ENCODE measurements around the gene RNF224. TPM values are rescaled to one million over a fixed set of nuclear protein-coding genes. Genes with fewer than 3 reads are reported as not detected.

The RNF224 gene
- polyA plus RNA-seq, 4 donors, result 0.41 to 15.5 (median 7.7) TPM

DNA sequence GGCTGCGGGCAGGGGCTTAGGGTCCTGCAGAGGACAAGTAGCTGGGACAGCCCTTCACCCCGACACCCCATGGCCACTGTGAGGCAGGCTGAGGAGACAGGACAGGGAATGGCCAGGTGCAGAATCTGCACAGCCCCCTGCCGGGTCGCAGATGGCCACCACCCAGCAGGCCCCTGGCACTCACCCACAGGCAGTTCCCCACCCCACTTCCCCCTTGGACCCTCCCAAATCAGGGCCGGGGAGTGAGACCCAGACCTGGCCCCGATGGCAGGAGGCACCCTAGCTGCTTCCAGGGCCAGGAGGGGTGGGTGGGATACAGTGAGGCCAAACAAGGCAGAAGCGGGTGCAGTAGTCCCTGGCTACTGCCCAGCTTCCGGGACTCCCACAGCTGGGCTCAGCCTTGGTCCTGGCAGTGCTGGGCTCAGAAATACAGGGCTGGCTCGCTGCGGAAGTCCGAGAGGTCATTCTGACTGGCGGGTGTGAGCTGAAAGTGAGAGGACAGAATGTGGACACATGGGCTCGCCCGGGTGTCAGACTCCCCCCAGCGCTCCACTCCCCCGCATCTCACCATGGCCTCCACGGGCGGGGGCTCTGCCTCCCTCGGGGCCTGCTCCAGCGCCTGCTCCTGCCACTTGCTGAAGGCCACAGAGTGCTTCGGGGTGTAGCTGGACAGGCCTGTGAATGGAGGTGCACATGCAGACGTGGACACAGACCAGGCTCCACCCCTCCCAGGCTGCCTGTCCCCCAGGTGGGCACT is 35.4 kb upstream of the RNF224 start:
- DNase-seq (ENCODE audit: low read depth in 4 of 4, low spot score in 3 of 4), result no peak

DNA sequence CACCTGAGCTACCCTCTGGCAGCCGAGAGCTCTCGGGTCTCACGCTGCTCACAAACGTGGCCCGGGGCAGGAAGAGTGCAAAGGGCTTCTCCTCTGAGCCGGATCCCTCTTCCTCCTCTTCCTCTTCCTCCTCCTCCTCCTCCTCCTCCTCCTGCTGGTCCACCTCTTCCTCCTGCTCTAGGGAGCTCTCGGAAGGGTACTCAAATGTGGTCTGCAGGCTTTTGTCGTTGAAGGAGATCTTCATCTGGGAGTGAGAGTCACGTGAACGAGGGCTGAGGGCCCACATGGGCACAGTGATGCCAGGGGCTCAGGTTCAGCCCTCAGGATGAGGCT is 34.9 kb upstream of the RNF224 start:
- no peak for DNase-seq (ENCODE audit: low read depth in 4 of 4, low spot score in 3 of 4)

DNA sequence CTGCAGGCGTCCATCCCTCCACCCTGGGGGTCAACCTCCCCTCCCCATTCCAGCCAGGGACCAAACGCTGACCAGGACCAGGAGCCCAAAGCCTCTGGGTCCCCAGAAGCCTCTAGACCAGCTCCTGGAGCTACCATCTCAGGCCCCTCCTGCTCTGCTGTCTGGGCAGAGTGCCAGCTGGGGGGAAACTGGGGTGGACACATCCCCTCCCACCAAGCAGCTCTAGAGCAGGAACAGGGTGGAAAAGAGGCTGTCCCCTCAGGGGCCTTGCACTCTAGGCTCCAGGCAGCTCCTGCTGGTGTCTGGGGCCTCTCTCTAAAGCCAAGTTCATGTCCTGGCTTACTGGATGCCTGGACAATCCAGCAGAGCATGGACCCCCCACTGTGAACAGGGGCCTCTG is 34.4 kb upstream of the RNF224 start:
- no peak for DNase-seq (ENCODE audit: low read depth in 4 of 4, low spot score in 3 of 4)

DNA sequence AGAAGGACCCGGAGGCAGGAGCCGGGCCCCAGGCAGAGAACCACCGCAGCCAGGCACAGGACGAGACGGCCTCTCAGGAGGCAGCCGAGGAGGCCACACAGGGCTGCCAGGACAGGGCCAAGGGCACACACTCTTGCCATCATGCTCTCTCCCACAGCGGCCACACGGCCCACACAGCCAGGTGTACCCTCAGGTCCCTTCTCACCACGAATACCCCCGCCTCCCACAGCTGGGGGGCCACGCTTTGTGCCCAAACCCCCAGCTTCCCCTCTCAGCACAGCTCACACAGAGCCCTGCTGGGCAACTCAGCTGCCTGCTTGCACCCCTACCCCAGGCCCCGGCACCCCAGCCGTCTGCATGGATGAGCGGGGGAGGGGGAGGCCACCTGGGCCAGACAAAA is 33.5 kb upstream of the RNF224 start:
- DNase-seq (ENCODE audit: low read depth in 4 of 4, low spot score in 3 of 4), result no peak

DNA sequence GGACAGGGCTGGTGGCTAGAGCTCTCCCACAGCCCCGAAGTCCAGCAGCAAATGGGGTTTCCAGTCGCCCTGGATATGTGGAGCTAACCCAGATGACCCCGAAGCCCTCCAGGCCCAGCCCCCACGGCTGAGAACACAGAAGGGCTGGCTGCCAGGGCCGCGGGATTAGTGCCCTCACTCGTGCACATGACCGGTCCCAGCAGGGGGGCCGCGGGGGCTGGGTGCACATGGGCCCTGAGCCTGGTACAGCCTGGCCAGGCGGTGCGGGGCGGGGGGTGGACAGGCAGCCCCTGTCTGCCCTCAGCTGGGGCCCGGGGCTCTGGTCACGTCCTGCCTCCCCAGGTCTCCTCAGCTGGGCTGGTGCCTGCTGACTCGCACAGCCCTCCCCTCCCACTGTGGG is 32.9 kb upstream of the RNF224 start:
- DNase-seq (ENCODE audit: low read depth in 4 of 4, low spot score in 3 of 4), result no peak

DNA sequence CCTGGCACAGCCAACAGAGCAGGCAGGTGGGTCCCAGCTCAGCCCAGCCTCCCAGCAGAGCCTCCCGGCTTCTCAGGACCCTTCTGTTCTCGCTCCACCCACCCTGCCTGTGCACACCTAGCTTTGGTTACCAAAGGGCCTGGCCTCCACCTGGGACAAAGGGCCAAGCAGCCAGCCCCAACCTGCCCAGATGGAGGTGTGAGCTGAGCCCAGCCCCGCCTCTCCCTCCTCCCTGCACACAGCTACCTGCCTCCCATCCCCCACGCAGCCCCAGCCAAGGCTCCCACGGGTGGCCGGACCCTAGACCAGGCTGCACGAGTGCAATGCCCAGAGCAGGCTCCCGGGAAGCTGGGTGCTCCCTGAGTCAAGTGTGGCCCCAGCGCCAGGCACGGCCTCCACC is 32.4 kb upstream of the RNF224 start:
- DNase-seq (ENCODE audit: low read depth in 4 of 4, low spot score in 3 of 4), result no peak

DNA sequence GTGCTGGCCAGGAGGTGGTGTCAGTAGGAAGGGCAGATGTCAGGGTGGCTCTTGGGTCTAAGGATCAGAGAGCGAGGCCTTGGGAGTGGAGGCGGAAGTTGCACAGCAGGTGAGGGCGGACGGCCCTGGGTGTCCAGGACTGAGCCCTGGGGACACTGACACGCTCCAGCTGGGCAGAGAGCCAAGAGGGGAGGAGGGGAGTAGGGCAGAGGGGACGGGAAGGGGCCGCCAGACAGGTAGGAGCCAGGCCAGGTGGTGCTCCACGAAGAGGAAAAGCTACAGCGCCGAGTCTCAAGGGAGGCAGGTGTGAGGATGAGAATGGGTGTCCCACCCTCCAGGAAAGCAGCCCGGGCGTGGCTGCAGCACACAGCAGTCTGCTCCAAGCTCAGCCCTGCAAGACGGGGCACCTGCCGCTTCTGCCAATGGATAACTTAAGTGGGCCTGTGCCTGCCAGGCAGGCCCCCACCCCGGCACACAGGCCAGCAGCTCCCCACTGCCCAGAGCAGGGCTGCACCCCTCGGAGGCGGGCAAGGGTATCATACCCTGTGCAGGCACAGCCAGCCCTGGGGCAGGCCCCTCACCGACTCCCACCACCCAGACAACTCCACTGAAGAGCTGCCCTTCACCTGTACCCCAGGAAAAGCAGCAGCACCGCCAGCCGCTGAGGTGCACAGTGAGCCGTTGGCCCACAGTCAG is 31.6 kb upstream of the RNF224 start:
- DNase-seq (ENCODE audit: low read depth in 4 of 4, low spot score in 3 of 4), result no peak

DNA sequence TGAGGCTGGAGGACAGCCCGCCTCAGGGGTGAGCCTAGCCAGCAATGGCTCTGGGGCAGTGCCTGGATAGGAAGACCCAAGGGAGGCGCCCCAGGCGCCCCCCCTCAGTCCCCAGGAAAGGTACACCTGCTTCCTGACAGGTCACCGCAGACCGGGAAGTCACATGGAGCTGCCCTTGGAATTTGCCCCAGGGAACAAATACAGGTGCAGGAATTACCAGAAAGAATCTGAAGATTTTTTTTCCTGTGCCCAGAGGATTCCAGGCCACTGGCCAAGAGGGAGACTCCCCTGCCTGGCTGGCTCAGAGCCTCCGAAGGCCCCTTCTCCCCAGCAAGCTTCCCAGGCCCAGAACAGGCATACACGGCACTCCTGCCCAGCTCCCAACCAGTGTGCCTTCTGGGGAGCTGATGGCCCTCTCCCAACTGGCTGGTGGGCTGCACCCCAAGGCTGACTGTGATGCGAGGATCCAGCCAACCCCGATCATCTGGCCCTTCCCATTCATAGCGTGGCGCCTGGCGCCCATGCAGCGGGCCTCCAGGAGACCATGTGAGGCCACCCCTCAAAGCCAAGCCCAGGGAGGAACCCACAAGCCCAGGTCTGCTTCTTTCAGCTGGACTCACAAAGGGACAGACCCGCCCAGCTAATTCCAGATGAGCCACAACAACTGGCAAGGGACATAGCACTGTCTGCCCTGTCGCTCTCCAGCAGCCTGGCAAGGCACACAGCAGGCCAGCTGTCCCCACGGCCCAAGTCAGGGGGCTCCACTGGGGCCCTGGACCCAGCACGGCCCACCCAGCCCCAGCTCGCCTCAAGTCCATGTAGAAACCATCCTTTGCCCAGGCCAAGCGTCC is 29.0 kb upstream of the RNF224 start:
- DNase-seq (ENCODE audit: low read depth in 4 of 4, low spot score in 3 of 4), result no peak

DNA sequence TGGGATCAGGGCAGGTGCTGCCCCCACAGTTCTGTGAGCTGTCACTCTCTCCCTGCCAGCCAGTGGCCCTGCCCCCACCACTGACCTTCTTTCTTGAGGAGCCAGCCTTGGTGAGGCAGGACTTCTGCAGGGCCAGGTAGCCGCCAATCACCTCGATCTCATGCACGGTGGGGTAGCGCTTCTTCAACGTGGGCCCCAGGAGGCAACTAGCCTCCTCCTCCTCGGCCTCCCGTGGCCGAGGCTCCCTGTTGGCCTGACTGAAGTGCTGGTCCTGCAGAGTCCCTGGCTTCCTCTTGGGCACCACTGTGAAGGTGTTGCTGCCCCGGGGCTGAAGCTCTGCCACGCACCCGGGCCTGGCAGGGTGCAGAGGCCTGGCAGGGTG is 28.4 kb upstream of the RNF224 start:
- DNase-seq (ENCODE audit: low read depth in 4 of 4, low spot score in 3 of 4), result no peak

DNA sequence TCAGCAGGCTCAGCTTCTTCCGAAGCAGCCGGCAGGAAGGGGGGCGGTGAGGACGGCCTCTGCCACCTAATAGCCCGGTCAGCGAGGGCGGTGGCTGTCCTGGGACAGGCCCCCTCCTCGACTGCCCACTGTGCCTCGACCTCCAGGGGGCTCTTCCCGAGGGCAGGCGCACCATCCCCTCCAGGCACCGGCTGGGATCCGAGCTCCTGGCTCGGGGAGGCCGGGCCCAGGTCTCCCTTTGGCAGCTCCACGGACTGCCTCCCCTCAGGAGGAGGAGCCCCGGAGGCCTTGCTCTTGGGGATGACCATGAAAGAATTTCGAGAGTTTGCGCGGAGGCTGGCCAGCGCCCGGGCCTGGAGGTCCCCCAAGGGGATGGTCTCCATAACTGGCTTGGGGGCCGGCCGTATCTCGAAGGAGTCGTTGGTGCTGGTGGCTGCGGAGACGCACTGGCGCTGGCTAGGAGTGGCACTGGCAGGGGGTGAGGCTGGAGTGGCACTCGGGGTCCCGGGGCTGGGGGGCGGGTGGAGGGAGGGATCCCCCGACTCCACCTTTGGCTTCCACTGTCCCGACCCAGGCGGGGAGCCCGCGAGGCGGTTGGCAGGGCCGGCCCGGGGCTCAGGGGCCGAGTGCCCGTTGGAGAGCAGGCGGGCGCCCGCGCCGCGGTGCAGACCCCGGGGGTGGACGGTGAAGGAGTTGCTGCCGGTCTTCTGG is 27.7 kb upstream of the RNF224 start:
- no peak for DNase-seq (ENCODE audit: low read depth in 4 of 4, low spot score in 3 of 4)

DNA sequence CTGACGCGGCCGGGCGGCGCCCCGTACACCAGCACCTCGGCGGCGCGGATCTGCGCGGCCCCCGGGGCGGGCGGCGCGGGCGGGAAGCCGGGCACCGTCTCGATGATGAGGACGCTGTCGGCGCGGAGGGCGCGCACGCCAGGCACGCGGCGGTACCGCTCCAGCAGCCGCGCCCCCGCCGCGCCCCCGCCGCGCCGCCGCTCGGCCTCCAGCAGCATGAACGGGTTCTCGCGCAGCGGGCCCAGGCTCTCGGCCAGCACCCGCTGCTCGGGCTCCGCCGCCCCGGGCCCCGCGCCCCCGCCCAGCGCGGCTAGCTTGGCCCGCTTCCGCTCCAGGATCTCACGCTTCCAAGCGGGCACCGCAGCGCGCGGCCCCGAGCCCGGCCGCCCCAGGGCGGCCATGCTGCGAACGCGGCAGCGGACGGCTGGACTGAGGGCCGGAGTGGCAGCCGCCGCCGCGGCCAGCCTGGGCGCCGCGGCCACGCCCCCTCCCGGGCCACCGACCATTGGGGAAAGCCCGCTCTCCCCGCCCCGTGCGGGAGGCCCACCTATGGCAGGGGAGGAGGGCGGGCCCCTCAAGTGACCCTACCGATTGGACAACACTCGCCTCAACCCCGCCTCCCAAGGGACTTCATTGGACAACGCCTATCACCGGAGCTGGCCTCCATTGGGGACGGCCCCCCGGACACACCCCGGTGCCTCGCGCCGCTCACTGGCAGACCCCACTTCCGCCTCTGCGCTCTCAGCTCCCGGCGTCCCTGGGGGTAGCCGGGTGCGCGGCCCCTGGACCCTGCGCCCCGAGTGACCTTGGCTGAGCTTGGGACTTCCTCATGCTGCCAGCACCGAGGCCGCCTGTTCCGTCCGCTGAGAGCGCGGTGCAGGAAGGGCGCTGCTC is 26.7 kb upstream of the RNF224 start, which contains the start of gene TPRN:
TPRN (minus strand) TSS at position 431 of the 894 bp plus-strand sequence; CDS start at position 401, 30 bp downstream.
- DNase-seq (ENCODE audit: low read depth in 4 of 4, low spot score in 3 of 4), result peak; percentile 95 to 97 (median 96)

DNA sequence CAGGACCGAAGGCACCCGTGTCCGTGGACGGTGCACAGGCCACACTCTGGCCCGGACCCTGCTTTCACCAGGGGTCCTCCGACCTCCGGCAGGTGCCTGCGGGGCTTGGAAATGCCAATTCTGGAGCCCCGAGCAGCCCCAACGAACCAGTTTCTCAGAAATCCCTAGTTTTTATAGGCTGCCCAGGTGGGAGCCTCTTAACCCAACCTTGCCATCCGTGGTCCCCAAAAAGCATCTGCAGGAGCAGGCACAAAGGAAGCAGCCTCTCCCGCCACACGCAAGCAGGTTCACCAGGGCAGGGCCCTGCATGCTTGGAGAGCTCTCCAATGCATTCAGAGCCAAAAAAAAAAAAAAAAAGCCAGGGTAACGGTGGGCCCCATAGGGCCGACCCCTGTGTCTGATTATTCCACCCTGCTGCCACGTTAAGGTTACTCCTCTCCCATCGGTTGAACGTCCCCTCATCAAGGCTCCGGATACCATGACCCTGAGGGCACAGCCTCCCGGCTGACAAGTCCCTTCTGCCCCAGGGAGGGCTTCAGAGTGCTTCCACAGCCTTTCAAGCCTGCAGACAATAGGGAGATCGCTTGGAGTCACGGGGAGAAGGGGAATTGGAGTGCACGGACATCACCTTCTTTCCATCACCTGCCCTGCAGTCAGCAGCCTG is 26.0 kb upstream of the RNF224 start:
- no peak for DNase-seq (ENCODE audit: low read depth in 4 of 4, low spot score in 3 of 4)

DNA sequence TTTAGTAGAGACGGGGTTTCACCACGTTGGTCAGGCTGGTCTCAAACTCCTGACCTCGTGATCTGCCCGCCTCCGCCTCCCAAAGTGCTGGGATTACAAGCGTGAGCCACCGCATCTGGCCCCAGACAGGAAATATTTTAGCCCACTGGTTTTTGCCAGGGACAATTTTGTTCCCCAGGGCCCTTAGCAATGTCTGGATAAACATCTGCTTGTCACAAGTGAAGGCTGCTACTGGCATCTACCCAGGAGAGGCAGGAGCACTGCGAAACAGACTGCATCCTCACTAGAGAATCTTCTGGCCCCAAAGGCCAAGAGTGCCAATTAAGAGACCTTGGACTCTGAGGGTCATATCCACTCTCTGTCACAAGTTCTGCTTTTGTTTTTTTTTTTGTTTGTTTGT is 24.3 kb upstream of the RNF224 start:
- DNase-seq (ENCODE audit: low read depth in 4 of 4, low spot score in 3 of 4), result no peak

DNA sequence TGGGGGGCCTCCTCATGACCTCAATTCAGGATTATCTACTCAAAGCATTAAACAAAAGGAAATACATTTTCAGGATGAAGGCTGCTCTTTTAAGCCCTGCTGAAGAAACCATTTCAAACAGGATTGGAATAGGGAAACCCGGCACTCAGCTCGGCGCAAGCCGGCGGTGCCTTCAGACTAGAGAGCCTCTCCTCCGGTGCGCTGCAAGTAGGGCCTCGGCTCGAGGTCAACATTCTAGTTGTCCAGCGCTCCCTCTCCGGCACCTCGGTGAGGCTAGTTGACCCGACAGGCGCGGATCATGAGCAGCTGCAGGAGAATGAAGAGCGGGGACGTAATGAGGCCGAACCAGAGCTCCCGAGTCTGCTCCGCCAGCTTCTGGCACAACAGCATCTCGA is 22.6 kb upstream of the RNF224 start:
- DNase-seq (ENCODE audit: low read depth in 4 of 4, low spot score in 3 of 4), result no peak

DNA sequence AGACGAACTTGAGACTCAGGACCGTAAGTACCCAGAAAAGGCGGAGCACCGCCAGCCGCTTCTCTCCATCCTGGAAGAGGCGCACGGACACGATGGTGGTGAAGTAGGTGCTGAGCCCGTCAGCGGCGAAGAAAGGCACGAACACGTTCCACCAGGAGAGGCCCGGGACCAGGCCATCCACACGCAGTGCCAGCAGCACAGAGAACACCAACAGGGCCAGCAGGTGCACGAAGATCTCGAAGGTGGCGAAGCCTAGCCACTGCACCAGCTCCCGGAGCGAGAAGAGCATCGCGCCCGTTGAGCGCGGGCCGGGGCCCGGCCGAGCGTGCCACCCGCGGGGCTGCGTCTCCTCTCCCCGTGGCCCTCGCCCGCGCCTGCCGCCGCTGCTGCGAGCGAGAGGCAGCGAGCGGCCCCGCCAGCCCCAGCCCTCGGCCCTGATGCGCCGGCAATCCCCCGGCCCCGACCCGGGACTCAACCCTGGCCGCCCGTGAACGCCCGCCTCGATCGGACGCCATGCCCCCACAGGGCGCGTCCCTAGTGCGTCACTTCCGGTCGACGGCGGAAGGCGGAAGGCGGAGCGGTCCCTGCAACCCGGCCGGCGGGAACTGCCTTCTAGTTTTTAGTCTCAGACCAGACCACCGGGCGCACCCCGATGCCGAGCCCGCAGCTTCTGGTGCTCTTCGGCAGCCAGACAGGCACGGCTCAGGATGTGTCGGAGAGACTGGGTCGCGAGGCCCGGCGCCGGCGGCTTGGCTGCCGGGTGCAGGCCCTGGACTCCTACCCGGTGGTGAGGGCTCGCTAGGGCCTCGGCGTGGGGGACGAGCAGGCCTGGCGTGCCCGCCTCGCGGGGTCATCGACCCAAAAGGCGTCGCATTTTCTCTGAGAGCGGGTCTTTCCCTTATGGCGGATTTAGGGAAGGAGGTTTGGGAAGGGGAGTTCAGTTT is 21.9 kb upstream of the RNF224 start, which contains the start of the genes NDOR1 and TMEM203:
NDOR1 (plus strand) TSS at position 575 of the 944 bp plus-strand sequence; CDS start at position 653, 78 bp downstream.
TMEM203 (minus strand) TSS at position 523 of the 944 bp plus-strand sequence; CDS start at position 289, 234 bp downstream.
- peak; percentile 65 to 78 (median 78) for DNase-seq (ENCODE audit: low read depth in 4 of 4, low spot score in 3 of 4)

DNA sequence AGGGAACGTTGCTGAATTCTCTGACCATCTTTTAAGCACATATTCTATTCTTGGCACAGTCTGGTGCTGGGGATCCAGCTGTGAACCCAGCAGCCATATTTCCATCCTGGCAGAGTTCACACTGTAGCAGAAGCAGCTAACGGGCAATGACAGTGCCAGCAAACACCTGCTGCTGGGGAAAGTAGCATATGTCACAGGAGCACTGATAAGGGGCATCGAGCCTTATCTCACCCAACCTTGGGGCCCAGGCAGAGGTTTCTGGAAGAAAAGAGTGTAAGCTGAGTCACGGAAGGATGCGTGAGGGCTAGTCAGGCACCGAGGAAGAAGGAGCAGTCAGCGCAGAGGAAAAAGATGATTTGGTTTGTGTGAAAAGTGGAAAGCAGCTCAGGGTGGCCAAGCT is 20.7 kb upstream of the RNF224 start:
- DNase-seq (ENCODE audit: low read depth in 4 of 4, low spot score in 3 of 4), result no peak

DNA sequence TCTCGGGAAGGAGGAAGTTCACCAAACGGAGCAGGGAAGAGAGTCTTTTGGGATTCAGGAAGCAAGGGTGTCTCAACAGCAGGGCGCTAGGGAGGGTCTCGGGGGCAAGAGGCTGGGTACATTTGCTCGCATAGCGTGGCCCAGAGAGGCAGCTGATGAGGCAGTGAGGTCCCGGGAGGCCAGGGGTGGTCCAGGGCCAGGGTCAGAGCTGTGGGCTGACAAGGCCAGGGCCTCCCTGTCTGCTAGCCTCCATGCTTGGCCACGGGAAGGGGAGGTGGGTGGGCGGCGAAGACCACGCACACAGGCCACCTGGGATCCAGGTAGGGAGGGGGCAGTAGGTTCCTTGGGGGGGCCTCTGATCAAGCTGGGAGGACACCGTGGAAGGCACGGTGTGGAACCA is 15.8 kb upstream of the RNF224 start:
- DNase-seq (ENCODE audit: low read depth in 4 of 4, low spot score in 3 of 4), result no peak

DNA sequence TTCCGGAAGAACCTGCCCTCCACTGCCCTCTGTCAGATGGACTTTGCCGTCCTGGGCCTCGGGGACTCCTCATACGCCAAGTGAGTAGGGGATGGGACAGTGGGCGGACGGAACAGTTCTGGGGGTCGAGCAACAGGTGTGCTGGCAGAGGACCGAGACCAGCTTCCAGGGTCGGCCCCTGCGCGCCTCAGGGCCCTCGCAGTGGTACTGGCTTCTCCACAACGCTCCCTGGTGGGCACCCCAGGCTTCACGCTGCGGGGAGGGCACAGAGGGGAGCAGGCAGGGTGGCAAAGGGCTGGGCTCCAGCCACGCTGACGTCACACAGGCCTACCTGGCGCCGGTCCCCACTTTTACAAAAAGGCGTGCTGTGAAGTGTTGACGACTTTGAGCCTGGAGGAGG is 14.8 kb upstream of the RNF224 start:
- DNase-seq (ENCODE audit: low read depth in 4 of 4, low spot score in 3 of 4), result no peak

All from left renal pelvis (tissue), 4 donors.